HG03135 (cell line): ENCODE measurements around the gene PANK2.

ENCODE experiments used
- ATAC-seq: cut with Tn5 transposase; IDR thresholded peaks from one replicate; pipeline ENCODE4 v1.9.1; 2021; ENCODE audit warnings: mild to moderate bottlenecking, moderate library complexity; ENCODE audit not compliant: unreplicated experiment

Gene PANK2

GRCh38 chr20:3900187-3900604 is 11.0 kb downstream of the PANK2 start:
- no peak for ATAC-seq

- no peak for ATAC-seq
These were observed 12.0 kb downstream of the PANK2 start for GRCh38 chr20:3901028-3901705.

GRCh38 chr20:3901706-3902440 is 12.7 kb downstream of the PANK2 start:
- no peak for ATAC-seq

GRCh38 chr20:3902446-3902845 is 13.3 kb downstream of the PANK2 start:
- ATAC-seq = no peak

- ATAC-seq = no peak
These were observed 15.0 kb downstream of the PANK2 start for GRCh38 chr20:3904224-3904623.

- no peak for ATAC-seq
These were observed 15.7 kb downstream of the PANK2 start for GRCh38 chr20:3904857-3905256.

GRCh38 chr20:3906744-3907721 is 17.8 kb downstream of the PANK2 start:
- peak; percentile 77 for ATAC-seq

- no peak for ATAC-seq
These were observed 19.5 kb downstream of the PANK2 start for GRCh38 chr20:3908667-3909066.

- ATAC-seq = no peak
These were observed 20.8 kb downstream of the PANK2 start for GRCh38 chr20:3909952-3910366.

- ATAC-seq = no peak
These were observed 21.7 kb downstream of the PANK2 start for GRCh38 chr20:3910853-3911252.

GRCh38 chr20:3911956-3912355 is 22.8 kb downstream of the PANK2 start:
- no peak for ATAC-seq

GRCh38 chr20:3914446-3914845 is 25.3 kb downstream of the PANK2 start:
- no peak for ATAC-seq

GRCh38 chr20:3915691-3916090 is 26.5 kb downstream of the PANK2 start:
- no peak for ATAC-seq

- ATAC-seq = no peak
These were observed 27.2 kb downstream of the PANK2 start for GRCh38 chr20:3916364-3916763.

- ATAC-seq = no peak
These were observed 30.2 kb downstream of the PANK2 start for GRCh38 chr20:3919352-3919751.

GRCh38 chr20:3922223-3922982 is 33.2 kb downstream of the PANK2 start:
- no peak for ATAC-seq

- no peak for ATAC-seq
These were observed 33.8 kb downstream of the PANK2 start for GRCh38 chr20:3922983-3923339.

- ATAC-seq = no peak
These were observed 34.6 kb downstream of the PANK2 start for GRCh38 chr20:3923818-3924217.

GRCh38 chr20:3924304-3925112 is 35.3 kb downstream of the PANK2 start:
- ATAC-seq = no peak
